Pancreas (tissue), 10 donors: ENCODE data around the gene TNXB. TPM values are rescaled to one million over a fixed set of nuclear protein-coding genes. Genes with fewer than 3 reads are reported as not detected.

Experiments
- ATAC-seq, 4 donors: fragments of 200-7000 bp; cut with Tn5 transposase; one replicate each; pipeline versions ENCODE4 v1.8.0 to v1.9.1; 2020; ENCODE audit warnings: mild to moderate bottlenecking in 4 of 4, moderate library complexity in 4 of 4
- DNase-seq, 6 donors: peaks; one replicate each; pipeline ENCODE4 v3.0.0-alpha.2; 2020
- FAIRE-seq: peaks from 2 replicates; lab custom pipeline; 2012; peaks lifted over from hg19 to GRCh38; lab: Jason Lieb, UNC
- H3K27ac ChIP-seq, 4 donors: fragments of 200-600 bp; sonication (generic); 1 replicate in 3 of 4; 2 replicates in 1 of 4; pipeline versions ENCODE4 v1.5.0 to v1.8.0; 2020
- H3K27me3 ChIP-seq, 4 donors: fragments of 200-600 bp; one replicate each; pipeline ENCODE4 v1.8.0; 2021
- H3K36me3 ChIP-seq, 3 donors: fragments of 200-600 bp; sonication (generic) in 1 of 3; one replicate each; pipeline versions ENCODE4 v1.5.0 to v1.8.0; 2020 to 2021
- H3K4me1 ChIP-seq, 3 donors: fragments of 200-600 bp; one replicate each; pipeline ENCODE4 v1.8.0; 2021
- H3K4me3 ChIP-seq, 4 donors: fragments of 200-600 bp; sonication (generic) in 2 of 4; one replicate each; pipeline versions ENCODE4 v1.5.0 to v1.8.0; 2020 to 2021
- H3K9me3 ChIP-seq, 4 donors: fragments of 200-600 bp; one replicate each; pipeline ENCODE4 v1.8.0; 2021
- WGBS, 2 donors: extraction: QIAGEN DNeasy Blood & Tissue Kit; methylation state at CpG; one replicate each; pipeline ENCODE4 v1.1.7; 2013; 5-methylcytosine and 5-hydroxymethylcytosine counted together
- intact Hi-C, 3 donors: fragments of 100-400 bp; cut with DNase I; formaldehyde crosslinking; loops; one replicate each; pipeline versions ENCODE4 v1.11.1 to v1.14.2; 2022
- polyA plus RNA-seq, 2 donors: library from polyadenylated mRNA; stranded (reverse); fragments of 200-250 nt; gene quantifications; one replicate each; pipeline ENCODE4 v1.2.3, GENCODE V29; 2013
- total RNA-seq, 6 donors: library from RNA; stranded (reverse); fragmentation: NEBNext Ultra II Directional in 4 of 6; extraction: Animal tissue kit (Norgen Biotek cat#: 25700) in 4 of 6; gene quantifications; one replicate each; pipeline versions ENCODE4 v1.2.1 to v1.2.4, GENCODE V29; 2021 to 2023
- TF ChIP-seq, protein P1 (sequence below), 4 donors: fragments of 200-600 bp; sonication (generic) in 3 of 4; IDR thresholded peaks; one replicate each; pipeline versions ENCODE4 v1.5.0 to v1.8.0; 2021; ENCODE audit warnings: antibody characterized with exemption in 4 of 4
- donor health status: healthy with polysubstance abuse.
- donor health status: DM: no; HTN: no; CAD: no; lungs with moderate emphysema.
- donor health status: DM: no; HTN: no; CAD: no.
- donor health status: control.
- donor health status: control.
- donor health status: Bipolar disorder and iron deficiency.
- donor health status: DM: yes; HTN: yes; CAD: no.
- donor health status: DM: no; HTN: no; CAD: no.
- donor health status: DM: no; HTN: no; CAD: no.
- donor health status: DM: yes; HTN: yes; CAD: no.

The TNXB gene
- total and polyA plus RNA-seq, 8 donors: 5.2 to 18.6 (median 9.9) TPM

- TF ChIP-seq, protein P1, sequence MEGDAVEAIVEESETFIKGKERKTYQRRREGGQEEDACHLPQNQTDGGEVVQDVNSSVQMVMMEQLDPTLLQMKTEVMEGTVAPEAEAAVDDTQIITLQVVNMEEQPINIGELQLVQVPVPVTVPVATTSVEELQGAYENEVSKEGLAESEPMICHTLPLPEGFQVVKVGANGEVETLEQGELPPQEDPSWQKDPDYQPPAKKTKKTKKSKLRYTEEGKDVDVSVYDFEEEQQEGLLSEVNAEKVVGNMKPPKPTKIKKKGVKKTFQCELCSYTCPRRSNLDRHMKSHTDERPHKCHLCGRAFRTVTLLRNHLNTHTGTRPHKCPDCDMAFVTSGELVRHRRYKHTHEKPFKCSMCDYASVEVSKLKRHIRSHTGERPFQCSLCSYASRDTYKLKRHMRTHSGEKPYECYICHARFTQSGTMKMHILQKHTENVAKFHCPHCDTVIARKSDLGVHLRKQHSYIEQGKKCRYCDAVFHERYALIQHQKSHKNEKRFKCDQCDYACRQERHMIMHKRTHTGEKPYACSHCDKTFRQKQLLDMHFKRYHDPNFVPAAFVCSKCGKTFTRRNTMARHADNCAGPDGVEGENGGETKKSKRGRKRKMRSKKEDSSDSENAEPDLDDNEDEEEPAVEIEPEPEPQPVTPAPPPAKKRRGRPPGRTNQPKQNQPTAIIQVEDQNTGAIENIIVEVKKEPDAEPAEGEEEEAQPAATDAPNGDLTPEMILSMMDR (IDR thresholded peaks at IDR 0.05): no peak
- peak in 3 of 6 donors; percentile 18 to 55 (median 52) for DNase-seq
- Histone ChIP-seq H3K4me1 (peaks cover 8 to 18% (median 15%) of the 10 kb centered on the region in 3 donors), H3K27me3 (no peaks in the 10 kb centered on the region), H3K4me3 (peak overlapping the region in 3 of 4 donors; percentile 18 to 57 (median 54)), H3K36me3 (peaks cover 0 to 12% (median 11%) of the 10 kb centered on the region in 3 donors), H3K27ac (peak overlapping the region in 2 of 4 donors; percentile 83 to 90), H3K9me3 (no peaks in the 10 kb centered on the region)
- no peak for FAIRE-seq
- intact Hi-C loops: no loop called here
- no peak for ATAC-seq
- 60 to 77% methylated on average over 13 of the region's 13 CpGs for WGBS, 2 donors
Measured at GRCh38 chr6:32128751-32129296, 19.7 kb upstream of the TNXB start.

- peak; percentile 92 for FAIRE-seq
- Histone ChIP-seq H3K27me3 (no peaks in the 10 kb centered on the region), H3K4me3 (peak within 1 kb of the TSS; percentile 67 to 85 (median 76)), H3K9me3 (no peaks in the 10 kb centered on the region), H3K4me1 (peaks cover 8 to 18% (median 15%) of the 10 kb centered on the region in 3 donors), H3K27ac (peak within 1 kb of the TSS; percentile 49 to 90 (median 72)), H3K36me3 (peaks cover 0 to 12% (median 11%) of the 10 kb centered on the region in 3 donors)
- DNase-seq: peak; percentile 93 to 100 (median 98)
- WGBS, 2 donors: 0% methylated on average over 44 of the region's 44 CpGs
- TF ChIP-seq, protein P1 (IDR thresholded peaks at IDR 0.05): no peak
- ATAC-seq: peak; percentile 84 to 93 (median 88)
- intact Hi-C loops: no loop called here
Measured at GRCh38 chr6:32127717-32128592, 18.8 kb upstream of the TNXB start, which contains the start of gene ATF6B. Gene ATF6B, minus strand, starts transcription at chr6:32128246. Its CDS starts 39 bp downstream, at chr6:32128207.

DNA sequence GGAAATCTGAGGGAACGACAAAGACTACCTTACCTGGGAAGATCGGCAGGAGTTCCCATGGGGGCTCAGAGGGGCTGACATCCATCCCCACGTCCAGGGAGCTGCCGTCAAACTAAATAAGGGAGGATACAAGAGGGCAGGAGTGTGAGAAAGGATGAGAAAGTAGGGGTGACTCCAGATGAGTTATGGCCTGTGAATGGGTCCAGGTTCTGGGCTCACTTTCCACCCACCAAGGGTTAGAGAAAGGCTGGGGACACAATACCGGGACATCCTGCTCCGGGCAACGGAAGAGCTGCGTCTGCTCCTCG lies 18.2 kb upstream of the TNXB start:
- WGBS, 2 donors: 2 to 3% methylated on average over 9 of the region's 9 CpGs
- no peak for FAIRE-seq
- DNase-seq: no peak
- intact Hi-C loops: no loop called here
- Histone ChIP-seq H3K27ac (peak overlapping the region in 1 of 4 donors; percentile 73), H3K4me1 (peaks cover 8 to 18% (median 15%) of the 10 kb centered on the region in 3 donors), H3K9me3 (no peaks in the 10 kb centered on the region), H3K36me3 (peaks cover 0 to 12% (median 11%) of the 10 kb centered on the region in 3 donors), H3K4me3 (peak overlapping the region; percentile 67 to 85 (median 76)), H3K27me3 (no peaks in the 10 kb centered on the region)
- TF ChIP-seq, protein P1 (IDR thresholded peaks at IDR 0.05): no peak
- no peak for ATAC-seq

- WGBS, 2 donors: 48 to 49% methylated on average over 8 of the region's 8 CpGs
- TF ChIP-seq, protein P1 (IDR thresholded peaks at IDR 0.05): no peak
- H3K27me3 ChIP-seq: no peaks in the 10 kb centered on the region
- peak overlapping the region; percentile 67 to 85 (median 76) for H3K4me3 ChIP-seq
- no peak for FAIRE-seq
- H3K9me3 ChIP-seq: no peaks in the 10 kb centered on the region
- peaks cover 0 to 12% (median 11%) of the 10 kb centered on the region in 3 donors for H3K36me3 ChIP-seq
- H3K27ac ChIP-seq: no peak overlapping the region
- no peak for ATAC-seq
- no peak for DNase-seq
- intact Hi-C loops: no loop called here
- H3K4me1 ChIP-seq: peaks cover 8 to 18% (median 15%) of the 10 kb centered on the region in 3 donors
Measured at GRCh38 chr6:32126880-32127279, 17.7 kb upstream of the TNXB start.
